HEK293T (cell line): ENCODE data around the gene CD200R1L.

Experiments
- CTCF ChIA-PET: fragments of 350-600 bp; formaldehyde crosslinking; extraction: SDS; loops from one replicate; lab custom pipeline; 2021; ENCODE audit warnings: antibody characterized with exemption, inconsistent platforms; lab: Yijun Ruan, JAX
- POLR2A ChIA-PET: fragments of 350-600 bp; formaldehyde crosslinking; extraction: SDS; loops from one replicate; lab custom pipeline; 2020; ENCODE audit warnings: antibody characterized with exemption, inconsistent platforms; lab: Yijun Ruan, JAX
- DNase-seq: peaks from one replicate; pipeline ENCODE4 v3.0.0; 2012; ENCODE audit warnings: mixed read lengths; ENCODE audit errors: extremely low spot score
- ARNT ChIP-seq: fragments of 450-650 bp; IDR thresholded peaks from 2 replicates; pipeline ENCODE4 v1.6.1; 2017; ENCODE audit warnings: mild to moderate bottlenecking
- BHLHE40 ChIP-seq: fragments of 450-650 bp; IDR thresholded peaks from 2 replicates; pipeline ENCODE4 v1.6.1; 2016; ENCODE audit warnings: mild to moderate bottlenecking, moderate library complexity, borderline replicate concordance
- CTBP1 ChIP-seq: fragments of 450-650 bp; IDR thresholded peaks from 2 replicates; pipeline ENCODE4 v1.6.1; 2016; ENCODE audit warnings: borderline replicate concordance
- ELF4 ChIP-seq: fragments of 450-650 bp; IDR thresholded peaks from 2 replicates; pipeline ENCODE4 v1.6.1; 2017; ENCODE audit warnings: antibody characterized with exemption
- FOXA1 ChIP-seq: fragments of 450-650 bp; IDR thresholded peaks from 2 replicates; pipeline ENCODE4 v1.6.1; 2016; ENCODE audit warnings: mild to moderate bottlenecking
- FOXK2 ChIP-seq: fragments of 450-650 bp; IDR thresholded peaks from 2 replicates; pipeline ENCODE4 v1.6.1; 2016; ENCODE audit warnings: mild to moderate bottlenecking
- FOXM1 ChIP-seq: fragments of 450-650 bp; IDR thresholded peaks from 2 replicates; pipeline ENCODE4 v1.6.1; 2017; ENCODE audit warnings: mild to moderate bottlenecking, borderline replicate concordance
- HDGF ChIP-seq: fragments of 450-650 bp; IDR thresholded peaks from 2 replicates; pipeline ENCODE4 v1.6.1; 2017; ENCODE audit warnings: antibody characterized with exemption, borderline replicate concordance
- L3MBTL2 ChIP-seq: fragments of 450-650 bp; conservative IDR thresholded peaks from 2 replicates; pipeline ENCODE4 v1.6.1; 2016; ENCODE audit warnings: mild to moderate bottlenecking
- LEF1 ChIP-seq: fragments of 450-650 bp; IDR thresholded peaks from 2 replicates; pipeline ENCODE4 v1.6.1; 2017; ENCODE audit warnings: mild to moderate bottlenecking, borderline replicate concordance
- NFRKB ChIP-seq: fragments of 450-650 bp; IDR thresholded peaks from 2 replicates; pipeline ENCODE4 v1.6.1; 2016; ENCODE audit warnings: mild to moderate bottlenecking, moderate library complexity
- PKNOX1 ChIP-seq: fragments of 450-650 bp; IDR thresholded peaks from 2 replicates; pipeline ENCODE4 v1.6.1; 2016
- SP1 ChIP-seq: fragments of 450-650 bp; IDR thresholded peaks from 2 replicates; pipeline ENCODE4 v1.6.1; 2017
- SUZ12 ChIP-seq: fragments of 450-650 bp; IDR thresholded peaks from 2 replicates; pipeline ENCODE4 v1.6.1; 2016; ENCODE audit warnings: mild to moderate bottlenecking
- TARDBP ChIP-seq: fragments of 450-650 bp; IDR thresholded peaks from 2 replicates; pipeline ENCODE4 v1.6.1; 2016
- ZNF384 ChIP-seq: fragments of 450-650 bp; IDR thresholded peaks from 2 replicates; pipeline ENCODE4 v1.6.1; 2016

The CD200R1L gene

GRCh38 chr3:112847692-112848091 lies 1.0 kb upstream of the CD200R1L start:
- no peak for TF ChIP-seq HDGF
- no peak for TF ChIP-seq SUZ12
- TF ChIP-seq TARDBP, result no peak
- no peak for TF ChIP-seq FOXM1
- TF ChIP-seq CTBP1, result no peak
- no peak for TF ChIP-seq NFRKB
- no peak for TF ChIP-seq PKNOX1
- TF ChIP-seq ARNT, result no peak
- TF ChIP-seq FOXK2, result no peak
- TF ChIP-seq BHLHE40, result no peak
- TF ChIP-seq L3MBTL2, result no peak
- no peak for TF ChIP-seq SP1
- ChIA-PET POLR2A (no interaction called here), CTCF (no interaction called here)
- DNase-seq, result no peak

GRCh38 chr3:112845772-112846171 lies 892 bp downstream of the CD200R1L start:
- DNase-seq, result no peak
- TF ChIP-seq TARDBP, result no peak
- TF ChIP-seq FOXA1, result no peak
- no peak for TF ChIP-seq PKNOX1
- no peak for TF ChIP-seq ELF4
- TF ChIP-seq L3MBTL2, result no peak
- no peak for TF ChIP-seq SUZ12
- TF ChIP-seq HDGF, result no peak
- TF ChIP-seq FOXM1, result no peak
- TF ChIP-seq FOXK2, result no peak
- no peak for TF ChIP-seq CTBP1
- no peak for TF ChIP-seq ARNT
- TF ChIP-seq SP1, result no peak
- no peak for TF ChIP-seq ZNF384
- TF ChIP-seq LEF1, result no peak
- no peak for TF ChIP-seq BHLHE40
- TF ChIP-seq NFRKB, result no peak
- CTCF ChIA-PET, result no interaction called here
- POLR2A ChIA-PET, result no interaction called here

GRCh38 chr3:112829046-112829445 lies 17.6 kb downstream of the CD200R1L start:
- POLR2A ChIA-PET, result no interaction called here
- CTCF ChIA-PET, result interaction anchor here (0.6 kb wide), 1 partner anchor 305 kb away, joined by 7 read pairs; no protein-coding TSS in a partner anchor
- TF ChIP-seq TARDBP (no peak), FOXM1 (no peak), LEF1 (no peak), BHLHE40 (no peak)
- DNase-seq, result no peak

GRCh38 chr3:112822064-112823055 lies 24.3 kb downstream of the CD200R1L start:
- ChIA-PET CTCF (no interaction called here), POLR2A (no interaction called here)
- TF ChIP-seq L3MBTL2, result no peak
- TF ChIP-seq ARNT, result no peak
- TF ChIP-seq ZNF384, result no peak
- TF ChIP-seq FOXK2, result no peak
- TF ChIP-seq PKNOX1, result no peak
- TF ChIP-seq FOXA1, result no peak
- no peak for TF ChIP-seq NFRKB
- TF ChIP-seq BHLHE40, result no peak
- TF ChIP-seq SUZ12, result no peak
- TF ChIP-seq CTBP1, result no peak
- TF ChIP-seq HDGF, result no peak
- no peak for TF ChIP-seq LEF1
- no peak for DNase-seq

- CTCF ChIA-PET, result no interaction called here
- POLR2A ChIA-PET, result no interaction called here
- TF ChIP-seq SUZ12, result no peak
- TF ChIP-seq HDGF, result no peak
- TF ChIP-seq BHLHE40, result no peak
- no peak for TF ChIP-seq ARNT
- TF ChIP-seq FOXK2, result no peak
- TF ChIP-seq FOXM1, result no peak
- no peak for DNase-seq
Observed at GRCh38 chr3:112818289-112818688, 28.4 kb downstream of the CD200R1L start.

GRCh38 chr3:112817797-112818196 lies 28.9 kb downstream of the CD200R1L start:
- no peak for DNase-seq
- ChIA-PET CTCF (no interaction called here), POLR2A (no interaction called here)
- TF ChIP-seq TARDBP, result no peak
- no peak for TF ChIP-seq FOXA1
- no peak for TF ChIP-seq FOXM1
- TF ChIP-seq SP1, result no peak
- TF ChIP-seq HDGF, result no peak
- no peak for TF ChIP-seq LEF1
- no peak for TF ChIP-seq FOXK2
- TF ChIP-seq ARNT, result no peak
- no peak for TF ChIP-seq ELF4
- no peak for TF ChIP-seq NFRKB
- TF ChIP-seq CTBP1, result no peak
- TF ChIP-seq SUZ12, result no peak
- no peak for TF ChIP-seq PKNOX1
- no peak for TF ChIP-seq L3MBTL2
- TF ChIP-seq BHLHE40, result no peak
- TF ChIP-seq ZNF384, result no peak
